Mesothelial cell of epicardium (in vitro differentiated cells): ENCODE data around the gene ABCC9. TPM values are rescaled to one million over a fixed set of nuclear protein-coding genes. Genes with fewer than 3 reads are reported as not detected.

ENCODE experiments used
- DNase-seq, 2 experiments: peaks; one replicate each; pipeline ENCODE4 v3.0.0; 2021; ENCODE audit warnings: low spot score in 2 of 2; ENCODE audit not compliant: unreplicated experiment in 2 of 2
- H3K27ac Mint-ChIP-seq: 2 replicates; pipeline ENCODE4 v1.8.0; 2021; ENCODE audit warnings: mixed read lengths
- H3K27me3 Mint-ChIP-seq: 2 replicates; pipeline ENCODE4 v1.8.0; 2021; ENCODE audit warnings: low read depth, mixed read lengths
- H3K36me3 Mint-ChIP-seq: 2 replicates; pipeline ENCODE4 v1.8.0; 2021; ENCODE audit warnings: mixed read lengths
- H3K4me1 Mint-ChIP-seq: 2 replicates; pipeline ENCODE4 v1.8.0; 2021; ENCODE audit warnings: mixed read lengths
- H3K4me3 Mint-ChIP-seq: 2 replicates; pipeline ENCODE4 v1.8.0; 2021; ENCODE audit warnings: mild to moderate bottlenecking, moderate library complexity, mixed read lengths
- H3K9me3 Mint-ChIP-seq: 2 replicates; pipeline ENCODE4 v1.8.0; 2021; ENCODE audit warnings: mixed read lengths
- CTCF ChIP-seq: fragments of 200-600 bp; sonication (generic); IDR thresholded peaks from one replicate; pipeline ENCODE4 v1.5.0; 2021; ENCODE audit warnings: antibody characterized with exemption; ENCODE audit not compliant: unreplicated experiment
- total RNA-seq: library from RNA; stranded (reverse); gene quantifications from 3 replicates; pipeline ENCODE4 v1.2.1, GENCODE V29; 2021

The ABCC9 gene
- total RNA-seq, 1 donor from 2014 or later: 1.4 TPM

DNA sequence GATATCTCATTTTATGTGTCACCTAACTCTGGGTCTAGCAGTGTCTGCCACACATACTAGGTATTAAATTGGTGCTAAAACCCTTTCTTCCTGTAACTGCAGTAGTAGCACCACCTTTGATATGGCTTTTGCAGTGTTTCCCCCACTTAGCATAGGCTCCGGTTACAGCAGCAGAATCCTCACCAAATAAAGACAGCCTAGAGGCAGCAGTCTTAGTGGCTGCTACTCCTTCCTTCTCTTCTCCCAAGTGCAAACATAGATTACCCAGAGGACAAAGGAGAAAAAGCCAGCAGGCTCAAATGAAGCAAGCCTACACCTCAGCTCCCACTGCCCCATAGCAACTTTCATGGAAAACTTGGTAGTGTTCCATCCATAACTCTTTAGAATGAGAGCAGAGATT, 30.1 kb upstream of the ABCC9 start:
- Mint-ChIP-seq H3K4me1 (no peaks in the 10 kb centered on the region), H3K36me3 (no peaks in the 10 kb centered on the region), H3K27me3 (peaks cover 9% of the 10 kb centered on the region), H3K4me3 (no peak overlapping the region), H3K27ac (no peak overlapping the region), H3K9me3 (peaks cover 4% of the 10 kb centered on the region)
- TF ChIP-seq CTCF: no peak
- no peak for DNase-seq

DNA sequence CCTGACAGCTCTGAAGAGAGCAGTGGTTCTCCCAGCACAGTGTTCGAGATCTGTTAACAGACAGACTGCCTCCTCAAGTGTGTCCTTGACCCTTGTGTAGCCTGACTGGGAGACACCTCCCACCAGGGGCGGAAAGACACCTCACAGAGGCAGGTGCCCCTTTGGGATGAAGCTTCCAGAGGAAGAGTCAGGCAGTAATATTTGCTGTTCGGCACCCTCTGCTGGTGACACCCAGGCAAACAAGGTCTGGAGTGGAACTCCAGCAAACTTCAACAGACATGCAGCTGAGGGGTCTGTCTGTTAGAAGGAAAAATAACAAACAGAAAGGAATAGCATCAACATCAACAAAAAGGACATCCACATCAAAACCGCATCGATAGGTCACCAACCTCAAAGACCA, 21.6 kb upstream of the ABCC9 start:
- peaks cover 27% of the 10 kb centered on the region for H3K27me3 Mint-ChIP-seq
- H3K4me1 Mint-ChIP-seq: no peaks in the 10 kb centered on the region
- H3K9me3 Mint-ChIP-seq: peaks cover 12% of the 10 kb centered on the region
- H3K4me3 Mint-ChIP-seq: no peak overlapping the region
- no peaks in the 10 kb centered on the region for H3K36me3 Mint-ChIP-seq
- no peak for TF ChIP-seq CTCF
- no peak overlapping the region for H3K27ac Mint-ChIP-seq
- no peak for DNase-seq

DNA sequence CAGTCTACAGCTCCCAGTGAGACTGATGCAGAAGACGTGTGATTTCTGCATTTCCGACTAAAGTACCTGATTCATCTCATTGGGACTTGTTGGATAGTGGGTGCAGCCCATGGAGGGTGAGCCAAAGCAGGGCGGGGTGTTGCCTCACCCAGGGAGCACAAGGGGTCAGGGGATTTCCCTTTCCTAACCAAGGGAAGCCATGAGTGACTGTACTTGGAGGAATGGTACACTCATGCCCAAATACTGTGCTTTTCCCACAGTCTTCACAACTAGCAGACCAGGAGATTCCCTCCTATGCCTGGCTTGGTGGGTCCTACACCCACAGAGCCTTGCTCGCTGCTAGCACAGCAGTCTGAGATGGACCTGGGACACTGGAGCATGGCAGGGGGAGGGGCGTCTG, 21.0 kb upstream of the ABCC9 start:
- Mint-ChIP-seq H3K4me1 (no peaks in the 10 kb centered on the region), H3K9me3 (peaks cover 12% of the 10 kb centered on the region), H3K36me3 (no peaks in the 10 kb centered on the region), H3K27ac (no peak overlapping the region), H3K4me3 (no peak overlapping the region), H3K27me3 (peaks cover 26% of the 10 kb centered on the region)
- TF ChIP-seq CTCF: no peak
- DNase-seq: no peak

GRCh38 chr12:21950649-21951048, 9.4 kb upstream of the ABCC9 start:
- Mint-ChIP-seq H3K9me3 (peaks cover 40% of the 10 kb centered on the region), H3K4me3 (no peak overlapping the region), H3K27ac (no peak overlapping the region), H3K27me3 (peaks cover 6% of the 10 kb centered on the region), H3K4me1 (no peaks in the 10 kb centered on the region), H3K36me3 (peaks cover 1% of the 10 kb centered on the region)
- DNase-seq: no peak
- TF ChIP-seq CTCF: no peak

DNA sequence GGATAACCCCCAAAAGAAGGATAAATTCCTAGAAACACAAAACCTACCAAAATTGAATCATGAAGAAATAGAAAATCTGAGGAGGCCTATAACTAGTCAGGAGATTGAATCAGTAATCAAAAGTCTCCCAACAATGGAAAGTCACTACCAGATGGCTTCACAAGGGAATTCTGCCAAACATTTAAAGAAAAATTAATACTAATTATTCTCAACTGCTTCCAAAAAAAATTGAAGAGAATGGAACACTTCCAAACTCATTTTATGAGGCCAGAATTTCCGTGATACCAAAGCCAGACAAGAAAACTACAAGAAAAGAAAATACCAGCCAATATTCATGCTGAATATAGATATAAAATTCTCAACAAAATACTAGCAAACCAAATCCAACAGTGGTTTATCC, 7.8 kb upstream of the ABCC9 start:
- H3K9me3 Mint-ChIP-seq: peaks cover 53% of the 10 kb centered on the region
- TF ChIP-seq CTCF: no peak
- DNase-seq: no peak
- H3K27me3 Mint-ChIP-seq: peaks cover 15% of the 10 kb centered on the region
- H3K4me3 Mint-ChIP-seq: no peak overlapping the region
- no peak overlapping the region for H3K27ac Mint-ChIP-seq
- peaks cover 1% of the 10 kb centered on the region for H3K36me3 Mint-ChIP-seq
- H3K4me1 Mint-ChIP-seq: no peaks in the 10 kb centered on the region

GRCh38 chr12:21946983-21947382, 5.8 kb upstream of the ABCC9 start:
- H3K27ac Mint-ChIP-seq: no peak overlapping the region
- peaks cover under 1% of the 10 kb centered on the region for H3K4me1 Mint-ChIP-seq
- peaks cover 56% of the 10 kb centered on the region for H3K9me3 Mint-ChIP-seq
- no peak for TF ChIP-seq CTCF
- no peak for DNase-seq
- peaks cover 32% of the 10 kb centered on the region for H3K27me3 Mint-ChIP-seq
- no peak overlapping the region for H3K4me3 Mint-ChIP-seq
- peaks cover 1% of the 10 kb centered on the region for H3K36me3 Mint-ChIP-seq
